ENCODE measurements around the gene MRPS26.

GRCh38 chr20:3084283-3084985 lies 38.6 kb downstream of the MRPS26 start, which contains the start of gene AVP:
- no peak for TF ChIP-seq POLR2AphosphoS5 (IDR thresholded peaks at IDR 0.05)
- TF ChIP-seq CTCF (IDR thresholded peaks at IDR 0.05) = no peak

All from breast epithelium (tissue), 3 donors.